ENCODE measurements around the gene ANKH.

ANKH gene

DNA sequence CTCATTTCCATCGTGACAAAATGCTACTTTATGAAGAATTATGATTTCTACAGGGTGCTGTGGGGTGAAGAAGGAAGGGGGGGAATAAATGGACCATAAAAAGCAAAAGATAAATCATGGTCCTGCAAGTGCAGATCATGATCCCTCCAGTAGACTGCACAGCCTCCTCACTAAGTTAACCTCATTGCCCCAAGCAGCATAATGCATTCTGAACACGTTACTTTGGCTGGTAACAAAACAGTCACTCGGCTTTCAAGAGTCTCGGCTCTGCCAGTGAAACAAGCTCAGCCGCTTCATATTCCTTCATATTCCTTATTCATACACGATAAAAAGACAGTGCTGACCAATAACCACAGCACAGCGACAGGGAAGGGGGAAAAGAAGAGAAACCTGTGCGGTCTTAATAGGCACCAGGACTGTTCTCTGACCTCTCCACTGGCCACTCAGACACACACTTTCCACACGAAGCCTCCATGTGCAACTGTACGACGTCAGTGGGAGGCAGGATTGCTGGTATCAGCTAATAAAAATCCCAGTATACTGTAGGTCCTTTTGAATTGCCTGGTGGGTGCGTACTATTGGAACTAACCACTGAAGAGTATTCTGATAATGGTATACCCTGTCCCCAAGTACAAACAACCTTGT, 60.5 kb downstream of the ANKH start:
- no peak for TF ChIP-seq GATA3 (IDR thresholded peaks at IDR 0.05; ENCODE audit: low read depth, low read length)
- no peak for TF ChIP-seq GATA2 (IDR thresholded peaks at IDR 0.05; ENCODE audit: low read depth, low read length)

DNA sequence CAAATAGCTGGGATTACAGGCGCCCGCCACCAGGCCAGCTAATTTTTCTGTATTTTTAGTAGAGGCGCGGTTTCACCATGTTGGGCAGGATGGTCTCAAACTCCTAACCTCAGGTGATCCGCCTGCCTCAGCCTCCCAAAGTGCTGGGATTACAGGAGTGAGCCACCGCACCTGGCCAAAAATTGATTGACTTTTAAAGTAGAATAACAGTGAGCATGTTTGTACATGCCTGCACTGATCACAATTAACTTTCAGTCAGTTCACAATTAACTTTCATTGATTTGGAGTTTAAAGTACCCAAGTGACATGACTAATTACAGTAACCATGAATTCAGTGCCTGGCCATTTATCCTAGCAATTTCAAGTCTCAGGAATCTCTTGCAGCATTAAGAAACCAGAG, 61.3 kb downstream of the ANKH start:
- no peak for TF ChIP-seq GATA2 (IDR thresholded peaks at IDR 0.05; ENCODE audit: low read depth, low read length)
- no peak for TF ChIP-seq GATA3 (IDR thresholded peaks at IDR 0.05; ENCODE audit: low read depth, low read length)

DNA sequence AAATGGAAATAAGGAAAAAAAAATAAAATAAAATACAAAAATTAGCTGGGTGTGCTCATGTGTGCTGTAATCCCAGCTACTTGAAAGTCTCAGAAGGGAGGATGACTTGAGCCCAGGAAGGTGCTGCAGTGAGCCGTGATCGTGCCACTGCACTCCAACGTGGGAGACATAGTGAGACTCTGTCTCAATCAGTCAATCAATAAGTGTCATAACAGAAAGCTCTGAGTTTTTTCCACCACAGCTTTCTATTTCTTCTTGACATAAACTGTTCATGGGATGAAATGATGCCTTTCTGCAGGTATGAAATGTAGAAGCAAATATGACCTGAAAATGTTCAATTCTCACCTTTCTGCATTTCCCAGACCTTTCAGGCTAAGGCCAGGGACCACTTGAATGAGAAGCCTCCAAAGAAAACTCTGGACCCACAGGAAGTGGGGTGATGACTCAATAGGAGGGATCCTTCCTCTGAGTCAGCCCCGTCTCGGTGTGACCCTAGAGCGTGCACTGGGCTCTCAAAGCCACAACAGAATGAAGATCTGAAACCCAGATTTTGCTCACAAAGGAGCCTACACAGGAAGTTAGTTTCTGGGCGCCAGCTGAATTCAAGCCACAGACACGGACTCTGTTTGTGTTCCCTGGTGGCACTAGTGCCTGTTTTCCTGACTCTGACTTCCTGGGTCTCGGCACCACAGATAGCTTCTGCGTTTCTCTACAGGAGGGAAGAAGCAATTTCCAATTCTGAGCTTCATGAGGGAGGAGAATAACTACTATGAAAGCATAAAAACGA, 62.0 kb downstream of the ANKH start:
- TF ChIP-seq GATA2 (IDR thresholded peaks at IDR 0.05; ENCODE audit: low read depth, low read length) (no peak), GATA3 (IDR thresholded peaks at IDR 0.05; ENCODE audit: low read depth, low read length) (no peak)

DNA sequence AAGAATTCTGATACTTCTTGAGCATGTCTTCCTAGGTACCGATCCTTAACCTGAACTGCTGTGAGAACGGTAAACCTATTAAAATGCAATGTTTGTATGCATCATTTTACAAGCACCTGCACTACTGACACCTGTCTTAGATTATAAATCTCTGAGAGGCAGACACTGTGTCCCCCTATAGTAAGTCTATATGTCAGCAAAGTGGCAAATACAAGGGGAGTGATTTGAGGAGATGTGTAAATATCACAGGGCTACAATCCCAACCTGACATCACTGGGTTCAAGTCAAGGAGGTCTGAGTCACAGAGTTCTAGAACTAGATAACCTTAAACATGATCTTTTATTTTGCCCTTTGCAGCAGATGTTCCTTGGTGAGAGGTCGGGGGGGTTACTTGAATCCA, 64.1 kb downstream of the ANKH start:
- TF ChIP-seq GATA3 (IDR thresholded peaks at IDR 0.05; ENCODE audit: low read depth, low read length) (no peak), GATA2 (IDR thresholded peaks at IDR 0.05; ENCODE audit: low read depth, low read length) (no peak)

DNA sequence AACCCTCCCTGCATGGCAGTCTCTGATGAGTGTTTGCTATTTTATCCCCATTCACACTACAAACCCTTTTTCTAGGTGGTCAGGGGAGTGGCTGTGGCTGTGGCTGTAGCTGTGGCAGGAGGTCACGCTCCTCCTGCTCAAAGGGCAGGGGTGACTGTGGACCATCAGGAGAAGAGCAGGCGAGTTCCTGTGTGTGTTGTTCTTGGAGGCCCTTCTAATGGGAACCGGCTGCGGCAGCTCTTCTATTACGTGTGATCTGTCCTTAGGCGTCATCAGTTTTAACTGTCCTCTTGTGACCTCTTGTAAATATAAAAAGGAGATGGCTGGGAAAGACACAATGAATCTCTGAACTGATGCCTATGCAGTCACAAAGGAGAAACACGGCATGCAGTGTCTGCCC, 65.1 kb downstream of the ANKH start:
- no peak for TF ChIP-seq GATA3 (IDR thresholded peaks at IDR 0.05; ENCODE audit: low read depth, low read length)
- no peak for TF ChIP-seq GATA2 (IDR thresholded peaks at IDR 0.05; ENCODE audit: low read depth, low read length)

DNA sequence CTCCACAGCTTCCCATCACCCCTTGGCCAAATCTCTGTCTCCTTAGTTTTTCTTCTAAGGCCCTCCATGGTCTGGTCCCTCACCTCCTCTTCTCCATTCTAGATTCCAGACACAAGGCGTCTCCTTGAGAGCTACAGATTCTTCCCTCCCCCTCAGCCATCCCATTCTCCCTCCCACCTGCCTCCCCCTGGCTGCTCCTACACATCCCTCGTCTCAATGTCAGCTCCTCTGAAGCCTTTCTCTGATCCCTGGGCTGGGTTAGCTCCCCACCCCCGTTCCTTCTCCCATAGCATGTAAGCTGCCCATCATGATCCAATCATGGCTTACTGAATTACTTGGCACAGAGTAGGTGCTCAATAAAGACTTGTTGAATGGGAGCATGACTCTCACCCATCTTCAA, 69.0 kb downstream of the ANKH start:
- no peak for TF ChIP-seq GATA2 (IDR thresholded peaks at IDR 0.05; ENCODE audit: low read depth, low read length)
- TF ChIP-seq GATA3 (IDR thresholded peaks at IDR 0.05; ENCODE audit: low read depth, low read length), result no peak

DNA sequence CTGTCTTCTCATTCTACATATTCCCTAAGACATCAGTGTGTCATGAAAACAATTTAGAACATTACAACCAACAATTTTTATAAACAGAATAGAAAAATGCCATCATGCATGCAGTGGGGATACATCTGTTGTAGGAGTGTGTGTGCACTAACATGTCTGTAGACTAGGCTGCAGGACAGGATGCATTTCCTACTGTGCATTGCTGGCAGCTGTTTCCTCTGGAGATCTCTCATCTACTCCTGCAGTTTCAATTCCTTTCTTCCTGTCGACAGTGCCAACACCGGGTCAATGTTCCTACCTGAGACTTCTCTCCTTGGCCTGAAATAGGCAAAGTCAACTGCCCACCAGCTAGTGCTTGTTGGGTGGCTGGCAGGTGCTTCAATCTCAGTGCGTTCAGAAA, 69.8 kb downstream of the ANKH start:
- TF ChIP-seq GATA3 (IDR thresholded peaks at IDR 0.05; ENCODE audit: low read depth, low read length), result no peak
- no peak for TF ChIP-seq GATA2 (IDR thresholded peaks at IDR 0.05; ENCODE audit: low read depth, low read length)

DNA sequence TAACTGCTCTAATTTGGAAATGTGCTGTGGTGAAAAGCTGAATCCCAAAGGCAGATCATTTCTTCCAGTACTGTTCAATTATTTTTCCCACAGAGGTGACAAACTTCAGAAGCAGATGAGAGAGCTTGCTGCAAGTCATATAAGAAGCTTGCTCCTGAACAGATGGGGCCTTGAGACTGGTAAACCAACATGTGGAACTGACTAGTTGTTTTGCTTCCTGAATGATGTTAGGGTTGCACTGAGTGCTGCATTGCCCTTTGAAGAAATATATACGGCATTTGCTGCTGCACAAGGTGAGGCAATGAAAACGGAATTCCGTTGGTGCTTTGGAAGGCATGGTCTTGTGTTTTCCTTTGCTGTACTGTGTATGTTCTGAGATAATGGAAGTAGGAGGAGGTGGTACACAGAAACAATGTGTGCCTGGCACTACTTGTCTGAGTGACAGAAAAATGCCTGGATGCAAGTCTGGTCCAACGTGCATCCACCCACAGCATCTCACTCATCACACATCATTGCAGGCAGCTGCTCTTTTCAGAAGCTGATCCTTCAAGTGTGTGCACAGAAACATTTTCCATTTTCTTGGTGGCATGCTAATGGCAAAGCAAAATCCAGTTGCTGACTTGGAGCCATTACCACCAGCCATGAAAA, 76.9 kb downstream of the ANKH start:
- no peak for TF ChIP-seq GATA2 (IDR thresholded peaks at IDR 0.05; ENCODE audit: low read depth, low read length)
- no peak for TF ChIP-seq GATA3 (IDR thresholded peaks at IDR 0.05; ENCODE audit: low read depth, low read length)

DNA sequence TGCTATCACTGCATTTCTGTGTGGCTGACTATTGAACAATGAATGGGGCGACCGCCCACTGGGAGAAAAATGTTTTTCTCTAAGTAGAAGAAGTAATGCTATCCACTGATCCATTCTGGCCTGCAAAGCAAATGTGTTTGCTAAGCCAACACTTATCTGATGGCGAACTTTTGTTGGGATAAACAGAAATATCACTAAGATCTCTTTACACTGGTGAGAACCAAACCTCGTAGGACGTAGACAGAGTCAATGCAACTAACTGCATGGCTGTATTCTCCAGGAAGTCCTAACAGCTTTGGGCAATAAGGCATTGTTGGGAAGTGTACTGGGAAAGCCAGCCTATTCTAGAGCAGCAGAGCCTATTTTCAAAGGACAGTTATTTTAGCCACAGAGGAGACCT, 77.7 kb downstream of the ANKH start:
- TF ChIP-seq GATA3 (IDR thresholded peaks at IDR 0.05; ENCODE audit: low read depth, low read length) (no peak), GATA2 (IDR thresholded peaks at IDR 0.05; ENCODE audit: low read depth, low read length) (no peak)

DNA sequence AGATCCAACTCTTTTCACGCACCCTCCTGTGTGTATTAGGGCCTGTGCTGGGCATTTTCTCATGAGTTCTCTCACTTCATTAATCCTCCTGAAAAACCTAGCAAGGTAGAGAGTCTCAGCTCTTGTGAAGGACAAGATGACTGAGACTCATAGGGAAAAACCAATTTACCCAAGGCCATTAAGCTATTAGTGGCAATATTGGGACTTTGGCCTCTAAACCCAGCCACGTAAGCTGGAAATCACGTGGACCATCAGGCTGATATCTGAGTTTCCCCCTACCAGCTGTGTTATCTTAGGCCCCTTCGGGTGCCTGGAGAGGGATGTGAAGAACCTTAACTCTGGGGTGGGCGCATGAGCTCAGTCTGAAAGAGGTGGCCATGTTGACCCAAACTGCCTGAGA, 80.7 kb downstream of the ANKH start:
- TF ChIP-seq GATA3 (IDR thresholded peaks at IDR 0.05; ENCODE audit: low read depth, low read length) (no peak), GATA2 (IDR thresholded peaks at IDR 0.05; ENCODE audit: low read depth, low read length) (no peak)

DNA sequence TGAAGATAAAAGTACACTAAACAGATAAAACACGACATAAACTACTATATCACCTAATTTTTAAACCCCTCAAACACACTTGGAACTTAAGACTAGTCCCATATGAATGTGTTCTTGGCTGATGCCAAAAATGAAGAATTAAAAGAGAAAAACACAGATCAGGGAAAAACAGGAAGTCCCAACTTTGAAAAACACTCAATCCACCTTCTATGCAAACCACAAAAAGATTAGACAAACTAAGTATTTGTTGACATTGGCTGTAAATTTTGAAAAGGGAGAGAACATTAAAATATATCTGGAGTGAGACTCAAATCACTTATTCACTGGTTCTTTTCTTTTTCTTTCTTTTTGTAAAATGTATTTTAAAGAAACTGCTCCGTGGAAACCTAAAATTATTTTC, 81.4 kb downstream of the ANKH start:
- TF ChIP-seq GATA3 (IDR thresholded peaks at IDR 0.05; ENCODE audit: low read depth, low read length) (no peak), GATA2 (IDR thresholded peaks at IDR 0.05; ENCODE audit: low read depth, low read length) (no peak)

DNA sequence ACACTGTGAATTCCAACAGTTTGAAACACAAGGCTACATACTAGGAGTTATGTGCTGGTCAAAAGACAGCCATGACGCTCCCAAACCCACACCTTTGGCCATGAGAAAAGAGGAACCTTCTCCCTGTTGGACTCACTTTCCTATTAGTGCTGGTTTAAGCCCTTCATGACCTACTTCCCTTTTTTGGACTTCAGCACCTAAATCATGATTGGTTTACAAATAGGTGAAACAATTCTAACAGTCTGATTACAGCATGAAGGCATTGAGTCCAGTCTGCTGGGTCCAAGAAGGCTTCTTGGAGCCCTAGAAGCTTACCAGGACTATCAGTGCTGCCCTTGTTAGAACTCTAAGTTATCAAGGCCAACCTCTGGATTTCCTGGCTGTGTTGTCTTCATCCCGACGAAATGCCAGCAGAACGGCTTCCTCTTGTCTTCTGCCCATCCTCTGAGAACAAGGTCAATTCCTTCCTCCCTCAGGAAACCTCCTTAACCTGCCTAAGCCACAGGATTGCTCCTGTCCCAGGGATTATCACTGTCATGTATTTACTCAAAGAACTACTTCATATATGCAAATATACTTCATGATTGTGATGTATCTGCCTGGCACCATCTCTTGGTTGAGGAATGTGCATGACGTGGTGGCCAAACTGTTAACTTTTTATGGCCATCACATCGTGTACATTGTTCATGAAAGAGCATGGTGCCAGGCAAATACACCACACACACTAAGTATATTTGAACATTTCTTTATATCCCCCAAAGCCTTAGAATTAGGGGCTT, 83.6 kb downstream of the ANKH start:
- TF ChIP-seq GATA2 (IDR thresholded peaks at IDR 0.05; ENCODE audit: low read depth, low read length), result no peak
- TF ChIP-seq GATA3 (IDR thresholded peaks at IDR 0.05; ENCODE audit: low read depth, low read length), result no peak

DNA sequence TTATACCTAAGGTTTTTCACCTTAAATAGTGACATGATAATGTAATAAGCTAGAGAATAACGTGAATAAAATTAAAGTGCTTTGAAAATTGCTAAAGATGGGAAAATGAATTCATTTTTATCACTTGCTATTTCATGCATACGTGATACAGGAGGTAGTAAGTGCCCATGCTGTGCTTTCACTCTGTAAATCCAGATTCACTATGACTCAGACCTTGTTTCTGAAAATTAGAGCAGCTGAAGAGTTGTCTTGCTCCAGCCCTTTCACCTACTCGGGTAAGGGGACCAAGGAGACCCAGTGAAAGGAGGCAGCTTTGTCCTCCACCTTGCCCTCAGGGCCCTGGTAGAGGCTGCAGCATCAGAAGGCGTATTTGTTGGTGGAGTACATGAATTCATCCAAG, 87.9 kb downstream of the ANKH start:
- TF ChIP-seq GATA2 (IDR thresholded peaks at IDR 0.05; ENCODE audit: low read depth, low read length) (no peak), GATA3 (IDR thresholded peaks at IDR 0.05; ENCODE audit: low read depth, low read length) (no peak)

DNA sequence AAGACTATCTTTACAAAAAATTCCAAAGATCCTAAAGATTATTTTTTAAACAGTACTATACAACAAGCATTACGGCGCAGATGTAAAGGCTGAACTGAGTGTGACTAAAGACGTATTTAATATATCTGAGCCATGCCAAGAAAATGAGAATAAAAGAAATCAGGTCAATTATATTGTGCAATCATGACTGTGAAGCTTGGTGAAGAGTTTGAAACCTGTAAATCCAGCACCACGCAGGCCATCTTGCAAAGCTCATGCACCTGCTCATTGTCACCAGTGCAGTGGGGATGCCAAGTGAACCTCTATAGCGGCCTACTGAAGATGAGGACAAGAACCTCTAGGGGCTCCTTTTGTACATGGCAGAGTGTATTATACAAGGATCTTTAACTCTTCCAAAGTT, 89.0 kb downstream of the ANKH start:
- no peak for TF ChIP-seq GATA3 (IDR thresholded peaks at IDR 0.05; ENCODE audit: low read depth, low read length)
- TF ChIP-seq GATA2 (IDR thresholded peaks at IDR 0.05; ENCODE audit: low read depth, low read length), result no peak
